ENCODE data around the gene NPAS3.

Gene NPAS3

GRCh38 chr14:33249233-33249820 is 310.6 kb downstream of the NPAS3 start:
- in situ Hi-C loops (cut with MboI; ENCODE audit: low sequenced_read_pairs), result no loop called here

DNA sequence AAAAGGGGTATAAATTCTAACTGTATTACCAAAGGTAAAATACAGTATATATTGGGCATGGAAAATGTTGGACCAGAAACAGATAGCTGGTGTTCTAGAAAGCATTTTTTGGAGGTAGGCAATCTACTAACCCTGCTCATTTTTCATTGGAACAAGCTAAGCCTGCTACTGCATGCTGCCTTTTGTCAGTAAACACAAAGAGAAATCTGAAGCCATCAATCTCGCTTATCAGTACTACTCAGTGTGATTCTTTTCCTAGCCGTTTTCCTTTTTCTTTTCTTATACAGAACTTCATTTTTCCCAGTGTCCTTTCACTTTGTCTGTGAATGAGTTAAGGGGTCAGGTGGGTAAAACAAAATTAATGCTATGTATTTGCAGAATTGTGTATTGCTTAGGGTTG is 312.3 kb downstream of the NPAS3 start:
- in situ Hi-C loops (cut with MboI; ENCODE audit: low sequenced_read_pairs), result no loop called here

GRCh38 chr14:33254342-33254741 is 315.7 kb downstream of the NPAS3 start:
- in situ Hi-C loops (cut with MboI; ENCODE audit: low sequenced_read_pairs), result no loop called here

- in situ Hi-C loops (cut with MboI; ENCODE audit: low sequenced_read_pairs), result no loop called here
These were observed 316.2 kb downstream of the NPAS3 start for GRCh38 chr14:33254861-33255395.

DNA sequence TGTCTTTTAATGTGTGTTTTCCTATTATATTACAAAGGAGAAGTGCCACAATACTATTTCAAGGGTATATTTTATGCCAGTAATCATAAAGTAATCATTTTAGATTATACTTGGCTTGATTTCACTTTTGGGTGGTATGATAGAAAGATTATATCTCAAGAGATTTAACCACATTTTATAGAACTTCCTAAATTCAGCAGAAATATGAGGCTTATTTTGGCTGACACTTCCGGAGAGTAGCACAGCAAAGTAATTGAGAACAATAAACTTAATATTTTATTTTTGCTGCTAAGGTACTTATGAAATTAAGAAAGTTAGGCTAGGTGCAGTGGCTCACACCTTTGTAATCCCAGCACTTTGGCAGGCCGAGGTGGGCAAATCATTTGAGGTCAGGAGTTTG is 319.1 kb downstream of the NPAS3 start:
- in situ Hi-C loops (cut with MboI; ENCODE audit: low sequenced_read_pairs), result no loop called here

DNA sequence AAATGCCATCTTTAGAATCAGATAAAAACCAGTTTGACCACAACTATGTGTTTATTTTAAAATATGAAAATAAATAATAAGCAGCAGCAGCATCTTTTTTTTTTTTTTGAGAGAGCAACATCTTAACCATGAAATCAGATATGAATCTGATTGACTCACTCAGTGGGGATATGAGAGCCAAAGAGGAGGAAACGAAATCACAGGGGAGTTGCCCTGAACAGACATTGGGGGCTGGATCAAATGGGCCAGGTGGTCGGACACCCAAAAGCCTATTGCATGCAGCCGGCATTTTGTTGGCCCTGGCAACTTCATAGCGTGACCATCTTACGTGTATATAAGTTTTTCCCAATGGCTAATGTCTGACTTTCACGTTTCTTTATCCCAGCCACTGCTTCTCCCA is 321.1 kb downstream of the NPAS3 start:
- in situ Hi-C loops (cut with MboI; ENCODE audit: low sequenced_read_pairs), result no loop called here

DNA sequence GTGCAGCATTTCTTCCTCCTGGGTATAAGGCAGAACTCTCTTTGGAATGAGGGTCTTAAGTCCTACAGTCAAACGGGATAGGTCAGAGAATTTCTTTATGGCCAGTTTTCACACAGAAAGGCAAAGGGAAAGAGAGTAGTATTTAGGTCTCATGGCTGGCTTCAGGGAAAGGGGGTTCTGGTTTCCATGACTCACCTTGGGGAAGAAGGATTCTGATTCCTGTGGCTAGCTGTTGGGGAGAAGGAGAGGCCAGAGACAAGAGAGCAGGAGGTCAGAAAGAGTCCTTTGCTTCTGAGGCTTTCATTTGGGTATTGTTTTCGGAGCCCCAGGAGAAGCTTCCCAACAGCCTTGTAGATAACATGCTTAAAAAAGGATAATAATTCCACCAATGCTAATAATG is 332.5 kb downstream of the NPAS3 start:
- in situ Hi-C loops (cut with MboI; ENCODE audit: low sequenced_read_pairs), result no loop called here

GRCh38 chr14:33271891-33272290 is 333.2 kb downstream of the NPAS3 start:
- in situ Hi-C loops (cut with MboI; ENCODE audit: low sequenced_read_pairs), result no loop called here

- in situ Hi-C loops (cut with MboI; ENCODE audit: low sequenced_read_pairs), result no loop called here
These were observed 335.3 kb downstream of the NPAS3 start for GRCh38 chr14:33273978-33274377.

GRCh38 chr14:33275879-33276278 is 337.2 kb downstream of the NPAS3 start:
- in situ Hi-C loops (cut with MboI; ENCODE audit: low sequenced_read_pairs), result no loop called here

- in situ Hi-C loops (cut with MboI; ENCODE audit: low sequenced_read_pairs), result no loop called here
These were observed 341.2 kb downstream of the NPAS3 start for GRCh38 chr14:33279865-33280264.

DNA sequence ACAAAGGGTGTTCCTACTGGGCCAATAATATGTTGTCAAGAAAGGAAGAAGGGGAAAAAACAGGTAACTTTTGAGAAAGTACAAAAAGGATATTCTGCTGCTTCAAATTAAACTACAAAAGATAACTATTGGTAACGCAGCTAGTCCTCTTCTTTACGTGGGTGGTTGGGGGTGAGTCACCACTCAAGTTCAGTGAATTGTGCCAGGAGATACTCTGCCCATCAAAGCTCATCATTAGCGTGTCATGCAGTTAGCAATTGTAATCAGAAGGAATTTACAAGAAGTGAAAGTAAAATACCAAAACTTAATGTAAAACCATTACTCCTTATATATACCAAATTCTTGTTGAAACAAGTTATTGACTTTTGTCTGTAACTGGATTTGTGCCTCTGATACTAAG is 342.0 kb downstream of the NPAS3 start:
- in situ Hi-C loops (cut with MboI; ENCODE audit: low sequenced_read_pairs), result no loop called here

GRCh38 chr14:33282331-33283230 is 343.9 kb downstream of the NPAS3 start:
- in situ Hi-C loops (cut with MboI; ENCODE audit: low sequenced_read_pairs), result no loop called here

DNA sequence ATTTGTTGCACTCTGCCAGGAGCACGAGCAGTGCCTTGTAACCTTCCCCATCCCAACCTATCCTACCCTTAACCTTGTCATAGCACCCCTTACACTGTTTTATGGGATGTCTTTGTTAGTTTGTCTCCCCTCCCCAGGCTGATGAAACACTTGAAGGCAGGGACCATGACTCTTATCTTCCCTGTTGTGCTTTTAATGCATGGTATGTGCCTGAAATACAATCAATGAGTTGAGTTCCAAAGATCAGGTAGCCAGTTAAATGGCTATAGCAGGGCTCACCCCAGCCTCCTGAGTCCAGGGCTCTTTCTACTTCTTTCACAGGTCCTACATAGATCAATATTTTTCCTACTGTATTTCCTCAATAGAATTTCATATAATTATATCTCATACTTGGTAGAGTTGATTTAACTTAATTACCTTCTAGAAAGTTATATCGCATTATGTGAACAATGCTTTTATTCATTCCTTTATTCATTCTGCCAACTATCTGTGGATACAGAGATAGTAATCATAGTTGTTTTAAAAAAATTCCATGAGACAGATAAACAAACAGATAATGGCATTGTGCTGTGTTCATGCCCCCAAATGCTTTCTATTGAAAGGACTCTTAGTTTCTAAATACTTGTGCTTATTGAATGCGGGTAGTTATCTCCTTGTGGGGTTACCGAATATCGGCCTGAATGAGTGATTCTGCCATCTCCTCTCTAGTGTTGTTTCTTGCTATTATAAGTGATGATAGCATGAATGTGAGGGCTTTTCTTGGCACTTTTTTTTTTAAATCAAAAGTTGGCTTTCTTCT is 347.4 kb downstream of the NPAS3 start:
- in situ Hi-C loops (cut with MboI; ENCODE audit: low sequenced_read_pairs), result no loop called here

GRCh38 chr14:33287189-33287588 is 348.5 kb downstream of the NPAS3 start:
- in situ Hi-C loops (cut with MboI; ENCODE audit: low sequenced_read_pairs), result no loop called here

- in situ Hi-C loops (cut with MboI; ENCODE audit: low sequenced_read_pairs), result no loop called here
These were observed 352.0 kb downstream of the NPAS3 start for GRCh38 chr14:33290641-33291040.

DNA sequence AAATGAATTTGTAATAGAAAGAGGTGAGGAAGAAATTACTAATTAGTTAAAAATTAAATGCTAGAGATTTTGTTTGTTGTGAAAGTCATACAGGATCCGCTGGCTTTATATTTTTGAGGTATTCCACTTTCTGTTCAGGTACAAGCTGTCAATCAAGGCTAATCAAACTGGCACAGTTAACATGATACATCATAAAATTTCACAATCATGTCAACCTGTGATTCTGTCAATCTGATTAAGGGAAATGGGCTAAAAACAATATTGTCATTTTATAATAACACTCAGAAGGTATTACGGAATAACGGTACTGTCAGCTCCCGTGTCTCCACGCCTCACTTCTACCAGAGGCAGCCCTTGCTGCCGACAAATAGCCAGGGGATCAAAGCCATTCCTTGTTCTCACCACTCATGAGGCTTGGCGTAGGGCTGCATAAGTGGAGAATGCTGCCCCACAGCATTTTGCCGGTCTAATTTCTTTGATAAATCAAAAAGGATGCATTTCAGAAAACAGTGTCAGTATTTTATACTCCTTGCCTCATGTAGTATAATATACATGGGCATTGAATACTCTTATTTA is 352.9 kb downstream of the NPAS3 start:
- in situ Hi-C loops (cut with MboI; ENCODE audit: low sequenced_read_pairs), result no loop called here

DNA sequence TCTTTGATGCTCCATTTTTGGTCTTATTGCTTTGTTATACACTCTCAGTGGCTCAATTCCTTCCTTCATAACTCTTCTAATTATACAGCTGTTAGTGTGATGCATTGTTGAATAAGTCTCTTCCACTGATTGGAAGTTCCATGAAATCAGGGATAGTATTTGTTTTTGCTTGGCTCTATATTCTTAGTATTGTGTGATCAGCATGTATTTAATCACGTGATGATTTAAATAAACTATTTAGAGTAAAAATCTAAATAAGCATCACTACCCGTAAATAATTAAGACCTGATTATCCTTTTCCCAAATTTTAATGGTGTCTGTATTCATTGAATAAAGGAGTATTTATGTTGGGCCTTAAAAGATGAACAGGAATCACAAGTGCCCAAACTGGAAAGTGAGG is 355.7 kb downstream of the NPAS3 start:
- in situ Hi-C loops (cut with MboI; ENCODE audit: low sequenced_read_pairs), result no loop called here

GRCh38 chr14:33297565-33297964 is 358.9 kb downstream of the NPAS3 start:
- in situ Hi-C loops (cut with MboI; ENCODE audit: low sequenced_read_pairs), result no loop called here

GRCh38 chr14:33307691-33308251 is 369.1 kb downstream of the NPAS3 start:
- in situ Hi-C loops (cut with MboI; ENCODE audit: low sequenced_read_pairs), result no loop called here

GRCh38 chr14:33309106-33309505 is 370.4 kb downstream of the NPAS3 start:
- in situ Hi-C loops (cut with MboI; ENCODE audit: low sequenced_read_pairs), result no loop called here

Data from hTERT RPE-1 (cell line).